Calu3 (cell line): ENCODE data around the gene AP3B1. TPM values are rescaled to one million over a fixed set of nuclear protein-coding genes. Genes with fewer than 3 reads are reported as not detected.

Experiments used
- BruUV-seq: library from RNA; stranded (reverse); fragments of 400-500 nt; replicated peaks from 2 replicates; lab custom pipeline; 2021; lab: Mats Ljungman, UMichigan
- CTCF ChIA-PET: fragments of 300-600 bp; sonication (Branson Sonifier 250); formaldehyde crosslinking; loops from one replicate; lab custom pipeline; 2022; ENCODE audit warnings: antibody characterized with exemption; lab: Charles Lee
- DNase-seq: peaks from one replicate; pipeline ENCODE4 v3.0.0; 2022
- H3K27ac Mint-ChIP-seq: one replicate; pipeline ENCODE4 v1.8.0; 2022; ENCODE audit warnings: mixed read lengths; ENCODE audit not compliant: unreplicated experiment
- H3K27me3 Mint-ChIP-seq: one replicate; pipeline ENCODE4 v1.8.0; 2022; ENCODE audit warnings: mixed read lengths; ENCODE audit not compliant: unreplicated experiment
- H3K36me3 Mint-ChIP-seq: one replicate; pipeline ENCODE4 v1.8.0; 2022; ENCODE audit warnings: mild to moderate bottlenecking, moderate library complexity, mixed read lengths; ENCODE audit not compliant: insufficient read depth, unreplicated experiment
- H3K4me1 Mint-ChIP-seq: one replicate; pipeline ENCODE4 v1.8.0; 2022; ENCODE audit warnings: mild to moderate bottlenecking, low read depth, mixed read lengths; ENCODE audit not compliant: unreplicated experiment
- H3K4me3 Mint-ChIP-seq: one replicate; pipeline ENCODE4 v1.8.0; 2022; ENCODE audit warnings: mild to moderate bottlenecking, low read depth, moderate library complexity, mixed read lengths; ENCODE audit not compliant: unreplicated experiment
- H3K9me3 Mint-ChIP-seq: one replicate; pipeline ENCODE4 v1.8.0; 2022; ENCODE audit warnings: low read depth, mixed read lengths; ENCODE audit not compliant: unreplicated experiment
- intact Hi-C: fragments of 100-400 bp; cut with micrococcal nuclease; formaldehyde crosslinking; loops from one replicate; pipeline ENCODE4 v1.10.0; 2022; ENCODE audit not compliant: unreplicated experiment
- total RNA-seq: library from RNA; stranded (reverse); gene quantifications from 2 replicates; pipeline ENCODE4 v1.2.3, GENCODE V29; 2022
- TF ChIP-seq, protein P1 (sequence below): fragments of 200-600 bp; IDR thresholded peaks from one replicate; pipeline ENCODE4 v1.8.0; 2022; ENCODE audit warnings: antibody characterized with exemption; ENCODE audit not compliant: unreplicated experiment

Gene AP3B1
- total RNA-seq, 1 experiment from 2014 or later: 66.9 TPM

DNA sequence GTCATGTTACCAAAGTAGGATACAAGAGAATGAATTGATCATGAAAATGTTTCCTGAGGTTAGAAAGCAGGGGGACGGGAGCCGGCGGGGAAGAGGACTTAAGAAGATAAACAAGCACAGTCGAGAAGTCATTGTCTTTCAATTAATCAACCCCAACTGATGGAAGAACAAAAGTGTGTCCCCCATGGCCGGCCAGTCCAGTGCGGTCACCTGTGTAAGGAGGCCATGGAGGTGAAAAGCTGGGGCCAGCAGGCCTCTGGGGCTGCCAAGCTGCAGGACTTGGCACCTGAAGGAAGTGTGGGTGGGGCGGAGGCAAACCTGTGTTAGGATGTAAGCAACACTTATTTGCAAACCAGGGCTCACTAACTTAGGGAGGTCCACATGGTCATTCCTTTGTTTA lies 295.1 kb downstream of the AP3B1 start:
- Mint-ChIP-seq H3K36me3 (no peaks in the 10 kb centered on the region), H3K27ac (no peak overlapping the region)
- BruUV-seq: no TSS peak

DNA sequence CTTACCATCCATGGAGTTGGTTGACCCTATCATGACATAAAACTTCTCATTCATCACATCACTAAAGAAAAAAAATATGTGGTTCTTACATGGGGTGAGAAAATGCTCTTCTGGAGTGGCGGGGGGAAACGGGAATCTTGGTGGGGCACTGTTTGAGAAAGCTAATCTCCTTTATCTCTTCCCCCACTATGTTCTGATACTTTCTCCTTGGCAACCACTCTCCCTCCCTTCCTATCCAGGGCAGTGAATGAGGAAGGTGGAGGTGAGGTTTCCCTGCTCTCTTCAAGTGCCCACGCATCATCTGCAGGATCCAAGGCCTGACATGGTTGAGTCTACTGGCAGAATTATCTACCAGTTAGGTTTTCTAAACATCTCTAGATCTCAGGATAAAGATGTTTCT lies 297.6 kb downstream of the AP3B1 start:
- intact Hi-C loops: no loop called here
- TF ChIP-seq, protein P1, sequence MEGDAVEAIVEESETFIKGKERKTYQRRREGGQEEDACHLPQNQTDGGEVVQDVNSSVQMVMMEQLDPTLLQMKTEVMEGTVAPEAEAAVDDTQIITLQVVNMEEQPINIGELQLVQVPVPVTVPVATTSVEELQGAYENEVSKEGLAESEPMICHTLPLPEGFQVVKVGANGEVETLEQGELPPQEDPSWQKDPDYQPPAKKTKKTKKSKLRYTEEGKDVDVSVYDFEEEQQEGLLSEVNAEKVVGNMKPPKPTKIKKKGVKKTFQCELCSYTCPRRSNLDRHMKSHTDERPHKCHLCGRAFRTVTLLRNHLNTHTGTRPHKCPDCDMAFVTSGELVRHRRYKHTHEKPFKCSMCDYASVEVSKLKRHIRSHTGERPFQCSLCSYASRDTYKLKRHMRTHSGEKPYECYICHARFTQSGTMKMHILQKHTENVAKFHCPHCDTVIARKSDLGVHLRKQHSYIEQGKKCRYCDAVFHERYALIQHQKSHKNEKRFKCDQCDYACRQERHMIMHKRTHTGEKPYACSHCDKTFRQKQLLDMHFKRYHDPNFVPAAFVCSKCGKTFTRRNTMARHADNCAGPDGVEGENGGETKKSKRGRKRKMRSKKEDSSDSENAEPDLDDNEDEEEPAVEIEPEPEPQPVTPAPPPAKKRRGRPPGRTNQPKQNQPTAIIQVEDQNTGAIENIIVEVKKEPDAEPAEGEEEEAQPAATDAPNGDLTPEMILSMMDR: no peak
- DNase-seq: no peak
- Mint-ChIP-seq H3K4me1 (no peaks in the 10 kb centered on the region), H3K9me3 (no peaks in the 10 kb centered on the region), H3K36me3 (no peaks in the 10 kb centered on the region), H3K27ac (no peak overlapping the region), H3K27me3 (no peaks in the 10 kb centered on the region), H3K4me3 (no peak overlapping the region)
- CTCF ChIA-PET: interaction anchor here (0.7 kb wide), 1 partner anchor 11 kb away, joined by 5 read pairs; no protein-coding TSS in a partner anchor
- no TSS peak for BruUV-seq

More for the DNA sequence above, 295.1 kb downstream of the AP3B1 start:
- TF ChIP-seq, protein P1: no peak
- CTCF ChIA-PET: no interaction called here
- no peak overlapping the region for H3K4me3 Mint-ChIP-seq
- intact Hi-C loops: no loop called here
- no peaks in the 10 kb centered on the region for H3K4me1 Mint-ChIP-seq
- no peaks in the 10 kb centered on the region for H3K27me3 Mint-ChIP-seq
- no peaks in the 10 kb centered on the region for H3K9me3 Mint-ChIP-seq
- DNase-seq: no peak

DNA sequence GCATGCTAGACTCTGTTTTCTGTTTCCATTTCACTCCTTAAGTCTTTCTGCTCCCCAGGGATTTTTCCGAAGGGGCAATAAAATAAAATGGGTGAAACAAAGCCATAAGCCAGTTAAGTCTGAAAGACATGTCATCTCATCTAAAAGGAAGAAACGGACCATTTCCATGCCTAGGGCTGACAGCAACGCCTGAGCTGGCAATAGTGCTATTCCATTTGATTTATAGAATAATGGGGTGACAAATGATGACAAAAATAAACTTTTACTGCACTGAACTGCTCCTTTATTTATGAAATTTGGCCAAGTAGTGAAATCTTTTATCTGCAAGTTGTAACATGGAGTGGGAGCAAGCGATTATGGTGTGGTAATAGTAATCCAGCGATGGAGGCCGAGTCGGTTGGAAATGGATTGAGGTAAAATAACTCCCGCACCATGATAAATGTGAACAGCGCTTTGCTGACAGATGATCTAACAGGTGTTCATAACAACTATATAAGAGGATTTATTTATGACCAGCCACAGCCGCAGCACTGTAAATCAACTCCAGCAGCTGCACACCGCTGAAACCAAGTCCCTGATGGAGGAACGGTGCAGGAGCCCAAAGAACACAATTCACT lies 298.6 kb downstream of the AP3B1 start:
- Mint-ChIP-seq H3K36me3 (peaks cover 3% of the 10 kb centered on the region), H3K4me3 (no peak overlapping the region), H3K4me1 (no peaks in the 10 kb centered on the region), H3K27me3 (no peaks in the 10 kb centered on the region), H3K9me3 (no peaks in the 10 kb centered on the region), H3K27ac (no peak overlapping the region)
- DNase-seq: no peak
- BruUV-seq: no TSS peak
- intact Hi-C loops: no loop called here
- CTCF ChIA-PET: no interaction called here
- TF ChIP-seq, protein P1: no peak

DNA sequence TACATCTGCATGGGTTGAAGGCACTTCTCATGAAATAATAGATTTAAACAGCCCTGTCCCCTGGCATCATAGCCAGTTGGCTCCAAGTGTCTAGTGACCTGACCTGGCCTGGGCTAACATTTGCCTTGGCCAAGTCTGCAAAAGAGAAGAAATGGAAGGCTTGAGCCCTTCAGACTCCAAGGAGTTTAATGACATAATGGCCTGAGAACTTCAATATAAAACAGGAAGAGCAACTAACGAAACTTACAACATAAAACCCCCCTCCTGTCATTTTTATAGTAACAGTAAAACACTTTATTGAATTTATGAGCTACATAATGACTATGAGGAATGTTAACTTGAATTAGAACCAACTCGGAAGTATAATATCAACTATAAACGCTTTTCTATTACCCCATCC lies 299.6 kb downstream of the AP3B1 start:
- no TSS peak for BruUV-seq
- intact Hi-C loops: no loop called here
- DNase-seq: no peak
- CTCF ChIA-PET: no interaction called here
- Mint-ChIP-seq H3K36me3 (peaks cover 8% of the 10 kb centered on the region), H3K4me3 (no peak overlapping the region), H3K27me3 (no peaks in the 10 kb centered on the region), H3K27ac (no peak overlapping the region), H3K4me1 (no peaks in the 10 kb centered on the region), H3K9me3 (no peaks in the 10 kb centered on the region)
- TF ChIP-seq, protein P1: no peak
